ENCODE results near the gene ICAM3. TPM values are rescaled to one million over a fixed set of nuclear protein-coding genes. Genes with fewer than 3 reads are reported as not detected.

ICAM3 gene
- total RNA-seq, 1 donor from 2014 or later, result 7.9 TPM

GRCh38 chr19:10333758-10334587 lies 5.5 kb downstream of the ICAM3 start:
- Histone ChIP-seq H3K27ac (peak overlapping the region; percentile 78), H3K36me3 (peaks cover 0 to 15% of the 10 kb centered on the region in 2 donors), H3K9me3 (no peaks in the 10 kb centered on the region), H3K4me1 (peaks cover 23% of the 10 kb centered on the region), H3K4me3 (peak overlapping the region; percentile 74 to 92), H3K27me3 (no peaks in the 10 kb centered on the region)
- intact Hi-C loops (cut with DNase I), result loop anchor here (5.0 kb wide), 1 partner anchor 62 kb away; the partner anchor contains the start of gene ICAM1
- no peak for TF ChIP-seq CTCF (IDR thresholded peaks at IDR 0.05)
- TF ChIP-seq POLR2AphosphoS5 (IDR thresholded peaks at IDR 0.05; ENCODE audit: insufficient read depth in 1 of 2, low read depth in 1 of 2), result no peak
- no peak for TF ChIP-seq POLR2A (IDR thresholded peaks at IDR 0.05)
- no peak for DNase-seq (ENCODE audit: extremely low spot score in 2 of 2)

- TF ChIP-seq POLR2A (IDR thresholded peaks at IDR 0.05) (peak in 1 of 2 donors; percentile 51), CTCF (IDR thresholded peaks at IDR 0.05) (no peak), POLR2AphosphoS5 (IDR thresholded peaks at IDR 0.05; ENCODE audit: insufficient read depth in 1 of 2, low read depth in 1 of 2) (peak; percentile 85 to 95)
- H3K27me3 ChIP-seq, result no peaks in the 10 kb centered on the region
- H3K36me3 ChIP-seq, result peaks cover 0 to 23% of the 10 kb centered on the region in 2 donors
- H3K9me3 ChIP-seq, result no peaks in the 10 kb centered on the region
- peak within 1 kb of the TSS; percentile 78 for H3K27ac ChIP-seq
- H3K4me3 ChIP-seq, result peak within 1 kb of the TSS; percentile 74 to 92
- peak in 1 of 2 donors; percentile 96 for DNase-seq (ENCODE audit: extremely low spot score in 2 of 2)
- peaks cover 23% of the 10 kb centered on the region for H3K4me1 ChIP-seq
- intact Hi-C loops (cut with DNase I), result loop anchor here (5.0 kb wide), 1 partner anchor 61 kb away; the partner anchor contains the start of gene ICAM1
These were observed 6.3 kb downstream of the ICAM3 start, which contains the start of gene RAVER1 for GRCh38 chr19:10332965-10333757. TSS of gene RAVER1 (minus strand) at chr19:10333529. CDS start at chr19:10333507, 22 bp downstream.

- DNase-seq (ENCODE audit: extremely low spot score in 2 of 2), result no peak
These were observed 7.1 kb downstream of the ICAM3 start for GRCh38 chr19:10332158-10332964.

More at GRCh38 chr19:10332158-10332964, 7.1 kb downstream of the ICAM3 start:
- Histone ChIP-seq H3K4me3 (peak overlapping the region; percentile 74 to 92), H3K27ac (peak overlapping the region; percentile 78), H3K9me3 (no peaks in the 10 kb centered on the region), H3K27me3 (no peaks in the 10 kb centered on the region), H3K36me3 (peaks cover 0 to 31% of the 10 kb centered on the region in 2 donors), H3K4me1 (peaks cover 23% of the 10 kb centered on the region)
- TF ChIP-seq POLR2AphosphoS5 (IDR thresholded peaks at IDR 0.05; ENCODE audit: insufficient read depth in 1 of 2, low read depth in 1 of 2) (no peak), CTCF (IDR thresholded peaks at IDR 0.05) (no peak), POLR2A (IDR thresholded peaks at IDR 0.05) (no peak)
- intact Hi-C loops (cut with DNase I), result loop anchor here (5.0 kb wide), 1 partner anchor 60 kb away; the partner anchor contains the start of gene ICAM1

Measured in vagina (tissue), 2 donors.